HG03135 (cell line): ENCODE data around the gene MED7.
"Not testable (repeated sequence)": the region's sequence is repeated elsewhere in the genome, so short reads cannot be mapped to it uniquely, and the experiment has no call there.

Source experiments
- ATAC-seq: cut with Tn5 transposase; IDR thresholded peaks from one replicate; pipeline ENCODE4 v1.9.1; 2021; ENCODE audit warnings: mild to moderate bottlenecking, moderate library complexity; ENCODE audit not compliant: unreplicated experiment

Gene MED7

GRCh38 chr5:157142317-157143126 lies at the start of gene MED7:
TSS of gene MED7 (minus strand) at chr5:157142865. CDS start at chr5:157139431, 3,434 bp downstream.
- ATAC-seq: peak; percentile 100

GRCh38 chr5:157189223-157189622 lies 46.6 kb upstream of the MED7 start:
- no peak for ATAC-seq

GRCh38 chr5:157188270-157188669 lies 45.6 kb upstream of the MED7 start:
- no peak for ATAC-seq

- no peak for ATAC-seq
These were observed 44.5 kb upstream of the MED7 start for GRCh38 chr5:157187046-157187754.

- no peak for ATAC-seq
These were observed 43.8 kb upstream of the MED7 start for GRCh38 chr5:157186309-157187045.

GRCh38 chr5:157185122-157185521 lies 42.5 kb upstream of the MED7 start:
- not testable (repeated sequence) for ATAC-seq

GRCh38 chr5:157184117-157184670 lies 41.5 kb upstream of the MED7 start:
- ATAC-seq: no peak

- no peak for ATAC-seq
These were observed 39.6 kb upstream of the MED7 start for GRCh38 chr5:157182143-157182757.

- no peak for ATAC-seq
These were observed 38.0 kb upstream of the MED7 start, which contains the start of gene ITK for GRCh38 chr5:157180374-157181264. TSS of gene ITK (plus strand) at chr5:157180840. CDS start at chr5:157180978, 138 bp downstream.

GRCh38 chr5:157178966-157179365 lies 36.3 kb upstream of the MED7 start:
- no peak for ATAC-seq

- no peak for ATAC-seq
These were observed 35.3 kb upstream of the MED7 start for GRCh38 chr5:157177953-157178352.

- ATAC-seq: no peak
These were observed 32.5 kb upstream of the MED7 start for GRCh38 chr5:157175071-157175612.

GRCh38 chr5:157172403-157172802 lies 29.7 kb upstream of the MED7 start:
- ATAC-seq: peak; percentile 99

GRCh38 chr5:157168286-157168685 lies 25.6 kb upstream of the MED7 start:
- ATAC-seq: no peak

GRCh38 chr5:157167214-157167621 lies 24.6 kb upstream of the MED7 start:
- ATAC-seq: no peak

GRCh38 chr5:157166214-157167213 lies 23.8 kb upstream of the MED7 start, which contains the start of gene GARIN3:
TSS of gene GARIN3 (minus strand) at chr5:157166264. CDS start at chr5:157166168, 96 bp downstream.
- ATAC-seq: no peak

GRCh38 chr5:157165668-157166067 lies 23.0 kb upstream of the MED7 start:
- ATAC-seq: no peak

- no peak for ATAC-seq
These were observed 22.6 kb upstream of the MED7 start for GRCh38 chr5:157165261-157165660.
